ENCODE data around the gene PRKACG. TPM values are rescaled to one million over a fixed set of nuclear protein-coding genes. Genes with fewer than 3 reads are reported as not detected.

The PRKACG gene
- total RNA-seq, 3 donors from 2014 or later (not counting 1 experiment from before 2014, with no cell fraction given): not detected

GRCh38 chr9:68978066-68978465 is 35.8 kb downstream of the PRKACG start:
- no peaks in the 10 kb centered on the region for H3K27me3 ChIP-seq (ENCODE audit: control insufficient read depth, insufficient read depth, low read length)
- intact Hi-C loops (cut with micrococcal nuclease): no loop called here
- Mint-ChIP-seq H3K27ac (no peak overlapping the region), H3K36me3 (no peaks in the 10 kb centered on the region), H3K4me3 (no peak overlapping the region), H3K27me3 (ENCODE audit: low read depth in 2 of 2) (no peaks in the 10 kb centered on the region), H3K9me3 (no peaks in the 10 kb centered on the region), H3K4me1 (peaks cover 10 to 12% of the 10 kb centered on the region in 2 donors)
- ATAC-seq: peak in 1 of 3 donors; percentile 52
- H3K4me3 ChIP-seq (ENCODE audit: low read length): no peak overlapping the region
- WGBS (ENCODE audit: insufficient coverage): 64% methylated on average over 4 of the region's 4 CpGs
- H3K4me1 ChIP-seq (ENCODE audit: control insufficient read depth, insufficient read depth, low read length): peaks cover 7% of the 10 kb centered on the region
- H3K36me3 ChIP-seq (ENCODE audit: control insufficient read depth, insufficient read depth, low read length): no peaks in the 10 kb centered on the region
- TF ChIP-seq CTCF (IDR thresholded peaks at IDR 0.05): no peak
- no peak overlapping the region for H3K27ac ChIP-seq (ENCODE audit: low read length)
- H3K9me3 ChIP-seq (ENCODE audit: control insufficient read depth, insufficient read depth, low read length): no peaks in the 10 kb centered on the region
- DNase-seq: no peak

DNA sequence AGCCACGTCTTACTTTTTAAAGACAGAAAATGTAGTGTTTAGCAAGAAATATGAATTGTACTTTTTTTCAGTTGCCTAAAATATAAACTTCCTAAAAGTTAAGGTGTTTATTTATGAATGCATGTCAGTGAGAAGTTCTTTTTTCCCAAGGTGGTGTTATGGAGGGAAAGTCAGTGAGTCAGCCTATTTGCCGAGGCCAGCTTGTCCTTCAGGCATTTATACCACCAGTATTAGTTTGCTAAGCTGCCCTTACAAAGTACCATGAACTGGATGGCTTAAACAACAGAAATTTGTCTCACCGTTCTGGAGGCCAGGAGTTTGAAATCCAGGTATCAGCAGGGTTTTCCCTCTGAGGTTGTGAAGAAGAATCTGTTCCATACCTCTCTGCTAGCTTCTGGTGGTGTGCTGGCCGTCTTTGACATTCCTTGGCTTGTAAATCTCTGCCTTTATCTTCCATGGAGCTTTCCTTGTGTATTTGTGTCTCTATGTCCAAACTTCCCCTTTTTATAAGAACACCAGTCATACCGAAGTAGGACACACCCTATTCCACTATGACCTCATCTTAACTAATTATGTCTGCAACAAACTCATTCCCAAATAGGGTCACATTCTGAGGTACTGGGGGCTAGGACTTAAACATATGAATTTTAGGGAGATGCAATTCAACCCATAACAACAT is 38.4 kb downstream of the PRKACG start:
- Mint-ChIP-seq H3K36me3 (no peaks in the 10 kb centered on the region), H3K9me3 (no peaks in the 10 kb centered on the region), H3K27ac (no peak overlapping the region), H3K4me1 (peaks cover 10 to 12% of the 10 kb centered on the region in 2 donors), H3K4me3 (no peak overlapping the region), H3K27me3 (ENCODE audit: low read depth in 2 of 2) (no peaks in the 10 kb centered on the region)
- Histone ChIP-seq H3K27ac (ENCODE audit: low read length) (peak overlapping the region; percentile 43), H3K27me3 (ENCODE audit: control insufficient read depth, insufficient read depth, low read length) (no peaks in the 10 kb centered on the region), H3K9me3 (ENCODE audit: control insufficient read depth, insufficient read depth, low read length) (no peaks in the 10 kb centered on the region), H3K36me3 (ENCODE audit: control insufficient read depth, insufficient read depth, low read length) (no peaks in the 10 kb centered on the region), H3K4me1 (ENCODE audit: control insufficient read depth, insufficient read depth, low read length) (peaks cover 7% of the 10 kb centered on the region), H3K4me3 (ENCODE audit: low read length) (no peak overlapping the region)
- intact Hi-C loops (cut with micrococcal nuclease): no loop called here
- 76% methylated on average over 4 of the region's 5 CpGs for WGBS (ENCODE audit: insufficient coverage)
- DNase-seq (no peak), ATAC-seq (no peak)
- TF ChIP-seq CTCF (IDR thresholded peaks at IDR 0.05): no peak

GRCh38 chr9:68974901-68975300 is 39.0 kb downstream of the PRKACG start:
- no peak overlapping the region for H3K27ac Mint-ChIP-seq
- DNase-seq (no peak), ATAC-seq (no peak)
- H3K4me3 Mint-ChIP-seq: no peak overlapping the region
- H3K9me3 Mint-ChIP-seq: no peaks in the 10 kb centered on the region
- Histone ChIP-seq H3K9me3 (ENCODE audit: control insufficient read depth, insufficient read depth, low read length) (no peaks in the 10 kb centered on the region), H3K36me3 (ENCODE audit: control insufficient read depth, insufficient read depth, low read length) (no peaks in the 10 kb centered on the region), H3K27ac (ENCODE audit: low read length) (no peak overlapping the region), H3K4me3 (ENCODE audit: low read length) (no peak overlapping the region), H3K4me1 (ENCODE audit: control insufficient read depth, insufficient read depth, low read length) (peaks cover 6% of the 10 kb centered on the region), H3K27me3 (ENCODE audit: control insufficient read depth, insufficient read depth, low read length) (no peaks in the 10 kb centered on the region)
- WGBS (ENCODE audit: insufficient coverage): 94% methylated on average over 3 of the region's 3 CpGs
- H3K36me3 Mint-ChIP-seq: no peaks in the 10 kb centered on the region
- TF ChIP-seq CTCF (IDR thresholded peaks at IDR 0.05): no peak
- intact Hi-C loops (cut with micrococcal nuclease): no loop called here
- no peaks in the 10 kb centered on the region for H3K27me3 Mint-ChIP-seq (ENCODE audit: low read depth in 2 of 2)
- peaks cover 10 to 11% of the 10 kb centered on the region in 2 donors for H3K4me1 Mint-ChIP-seq

GRCh38 chr9:68974431-68974830 is 39.5 kb downstream of the PRKACG start:
- H3K4me1 ChIP-seq (ENCODE audit: control insufficient read depth, insufficient read depth, low read length): peaks cover 2% of the 10 kb centered on the region
- no peak for ATAC-seq
- no peak overlapping the region for H3K4me3 ChIP-seq (ENCODE audit: low read length)
- no peaks in the 10 kb centered on the region for H3K36me3 Mint-ChIP-seq
- intact Hi-C loops (cut with micrococcal nuclease): no loop called here
- TF ChIP-seq CTCF (IDR thresholded peaks at IDR 0.05): no peak
- H3K4me1 Mint-ChIP-seq: peaks cover 6% of the 10 kb centered on the region in 2 donors
- no peaks in the 10 kb centered on the region for H3K9me3 Mint-ChIP-seq
- WGBS (ENCODE audit: insufficient coverage): 56% methylated on average over 5 of the region's 5 CpGs
- no peak overlapping the region for H3K27ac Mint-ChIP-seq
- no peak overlapping the region for H3K27ac ChIP-seq (ENCODE audit: low read length)
- no peaks in the 10 kb centered on the region for H3K27me3 ChIP-seq (ENCODE audit: control insufficient read depth, insufficient read depth, low read length)
- H3K27me3 Mint-ChIP-seq (ENCODE audit: low read depth in 2 of 2): no peaks in the 10 kb centered on the region
- H3K4me3 Mint-ChIP-seq: no peak overlapping the region
- H3K36me3 ChIP-seq (ENCODE audit: control insufficient read depth, insufficient read depth, low read length): no peaks in the 10 kb centered on the region
- H3K9me3 ChIP-seq (ENCODE audit: control insufficient read depth, insufficient read depth, low read length): no peaks in the 10 kb centered on the region
- DNase-seq: no peak
